ENCODE results near the gene FBXW7. TPM values are rescaled to one million over a fixed set of nuclear protein-coding genes. Genes with fewer than 3 reads are reported as not detected.

FBXW7 gene
- total and polyA plus RNA-seq, 2 donors from 2014 or later, result 5.5 to 64.0 TPM

DNA sequence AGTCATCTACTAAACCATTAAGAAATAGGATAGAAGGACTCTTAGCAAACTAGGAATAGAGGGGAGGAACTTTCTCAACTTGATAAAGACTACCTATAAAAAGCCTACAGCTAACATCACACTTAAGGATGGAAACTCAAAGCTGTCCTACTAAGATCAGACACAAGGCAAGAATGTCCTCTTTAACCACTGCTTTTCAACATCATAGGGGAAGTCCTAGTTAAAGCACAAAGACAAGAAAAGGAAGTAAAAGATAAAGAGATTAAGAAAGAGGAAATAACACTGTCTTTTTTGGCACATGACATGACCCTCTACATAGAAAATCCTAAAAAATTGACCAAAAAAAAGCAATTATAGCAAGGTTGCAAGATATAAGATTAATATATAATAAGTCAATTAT is 136.6 kb downstream of the FBXW7 start:
- H3K9me3 ChIP-seq (ENCODE audit: control insufficient read depth in 2 of 3, insufficient read depth in 1 of 3, low read length in 3 of 3), result no peaks in the 10 kb centered on the region
- intact Hi-C loops (cut with DNase I), result no loop called here
- no peak overlapping the region for H3K9ac ChIP-seq (ENCODE audit: low read length in 3 of 3)
- FAIRE-seq (no peak), DNase-seq (no peak)
- H3K36me3 ChIP-seq (ENCODE audit: control insufficient read depth in 2 of 3, insufficient read depth in 3 of 3, low read length in 3 of 3), result no peaks in the 10 kb centered on the region
- H3K27ac ChIP-seq (ENCODE audit: low read depth in 2 of 2, low read length in 2 of 2), result no peak overlapping the region
- TF ChIP-seq, protein P1, sequence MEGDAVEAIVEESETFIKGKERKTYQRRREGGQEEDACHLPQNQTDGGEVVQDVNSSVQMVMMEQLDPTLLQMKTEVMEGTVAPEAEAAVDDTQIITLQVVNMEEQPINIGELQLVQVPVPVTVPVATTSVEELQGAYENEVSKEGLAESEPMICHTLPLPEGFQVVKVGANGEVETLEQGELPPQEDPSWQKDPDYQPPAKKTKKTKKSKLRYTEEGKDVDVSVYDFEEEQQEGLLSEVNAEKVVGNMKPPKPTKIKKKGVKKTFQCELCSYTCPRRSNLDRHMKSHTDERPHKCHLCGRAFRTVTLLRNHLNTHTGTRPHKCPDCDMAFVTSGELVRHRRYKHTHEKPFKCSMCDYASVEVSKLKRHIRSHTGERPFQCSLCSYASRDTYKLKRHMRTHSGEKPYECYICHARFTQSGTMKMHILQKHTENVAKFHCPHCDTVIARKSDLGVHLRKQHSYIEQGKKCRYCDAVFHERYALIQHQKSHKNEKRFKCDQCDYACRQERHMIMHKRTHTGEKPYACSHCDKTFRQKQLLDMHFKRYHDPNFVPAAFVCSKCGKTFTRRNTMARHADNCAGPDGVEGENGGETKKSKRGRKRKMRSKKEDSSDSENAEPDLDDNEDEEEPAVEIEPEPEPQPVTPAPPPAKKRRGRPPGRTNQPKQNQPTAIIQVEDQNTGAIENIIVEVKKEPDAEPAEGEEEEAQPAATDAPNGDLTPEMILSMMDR (IDR thresholded peaks at IDR 0.05; ENCODE audit: borderline replicate concordance, extremely low read depth, insufficient read depth), result no peak
- H3K27me3 ChIP-seq (ENCODE audit: control insufficient read depth, insufficient read depth, low read length), result no peaks in the 10 kb centered on the region
- no peak overlapping the region for H3K4me3 ChIP-seq (ENCODE audit: low read length in 3 of 3)
- no peaks in the 10 kb centered on the region for H3K4me1 ChIP-seq (ENCODE audit: control insufficient read depth in 2 of 3, insufficient read depth in 2 of 3, low read depth in 1 of 3, low read length in 3 of 3)

GRCh38 chr4:152398060-152398459 is 137.8 kb downstream of the FBXW7 start:
- FAIRE-seq (peak; percentile 88), DNase-seq (peak in 2 of 5 donors; percentile 14)
- Histone ChIP-seq H3K4me1 (ENCODE audit: control insufficient read depth in 2 of 3, insufficient read depth in 2 of 3, low read depth in 1 of 3, low read length in 3 of 3) (no peaks in the 10 kb centered on the region), H3K9ac (ENCODE audit: low read length in 3 of 3) (no peak overlapping the region), H3K36me3 (ENCODE audit: control insufficient read depth in 2 of 3, insufficient read depth in 3 of 3, low read length in 3 of 3) (no peaks in the 10 kb centered on the region), H3K27me3 (ENCODE audit: control insufficient read depth, insufficient read depth, low read length) (no peaks in the 10 kb centered on the region), H3K4me3 (ENCODE audit: low read length in 3 of 3) (no peak overlapping the region), H3K27ac (ENCODE audit: low read depth in 2 of 2, low read length in 2 of 2) (no peak overlapping the region), H3K9me3 (ENCODE audit: control insufficient read depth in 2 of 3, insufficient read depth in 1 of 3, low read length in 3 of 3) (no peaks in the 10 kb centered on the region)
- TF ChIP-seq, protein P1 (IDR thresholded peaks at IDR 0.05; ENCODE audit: borderline replicate concordance, extremely low read depth, insufficient read depth), result no peak
- intact Hi-C loops (cut with DNase I), result no loop called here

DNA sequence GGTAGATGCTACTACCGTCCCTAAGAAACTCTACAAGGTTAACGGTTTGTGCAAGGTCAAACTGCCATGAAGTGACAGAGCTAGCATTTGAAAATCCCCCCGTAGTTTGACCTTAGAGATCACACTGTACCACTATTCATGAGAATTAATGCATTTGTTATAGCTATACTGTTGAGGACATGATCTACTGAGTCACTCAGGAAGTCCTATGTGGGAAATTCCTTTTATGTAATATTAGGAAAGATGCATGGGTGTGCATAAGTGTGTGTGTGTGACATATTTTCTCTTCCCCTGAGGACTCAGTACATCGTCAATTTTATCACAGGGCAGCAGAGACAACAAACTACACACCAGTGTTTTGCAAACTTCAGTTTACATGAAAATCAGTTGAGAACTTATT is 141.1 kb downstream of the FBXW7 start:
- H3K9me3 ChIP-seq (ENCODE audit: control insufficient read depth in 2 of 3, insufficient read depth in 1 of 3, low read length in 3 of 3), result no peaks in the 10 kb centered on the region
- no peaks in the 10 kb centered on the region for H3K27me3 ChIP-seq (ENCODE audit: control insufficient read depth, insufficient read depth, low read length)
- H3K36me3 ChIP-seq (ENCODE audit: control insufficient read depth in 2 of 3, insufficient read depth in 3 of 3, low read length in 3 of 3), result no peaks in the 10 kb centered on the region
- H3K4me3 ChIP-seq (ENCODE audit: low read length in 3 of 3), result no peak overlapping the region
- H3K27ac ChIP-seq (ENCODE audit: low read depth in 2 of 2, low read length in 2 of 2), result no peak overlapping the region
- no peaks in the 10 kb centered on the region for H3K4me1 ChIP-seq (ENCODE audit: control insufficient read depth in 2 of 3, insufficient read depth in 2 of 3, low read depth in 1 of 3, low read length in 3 of 3)
- DNase-seq, result no peak
- TF ChIP-seq, protein P1 (IDR thresholded peaks at IDR 0.05; ENCODE audit: borderline replicate concordance, extremely low read depth, insufficient read depth), result no peak
- intact Hi-C loops (cut with DNase I), result no loop called here
- no peak for FAIRE-seq
- H3K9ac ChIP-seq (ENCODE audit: low read length in 3 of 3), result no peak overlapping the region

GRCh38 chr4:152392079-152392478 is 143.8 kb downstream of the FBXW7 start:
- Histone ChIP-seq H3K27ac (ENCODE audit: low read depth in 2 of 2, low read length in 2 of 2) (no peak overlapping the region), H3K9me3 (ENCODE audit: control insufficient read depth in 2 of 3, insufficient read depth in 1 of 3, low read length in 3 of 3) (no peaks in the 10 kb centered on the region), H3K4me1 (ENCODE audit: control insufficient read depth in 2 of 3, insufficient read depth in 2 of 3, low read depth in 1 of 3, low read length in 3 of 3) (no peaks in the 10 kb centered on the region), H3K4me3 (ENCODE audit: low read length in 3 of 3) (no peak overlapping the region), H3K36me3 (ENCODE audit: control insufficient read depth in 2 of 3, insufficient read depth in 3 of 3, low read length in 3 of 3) (no peaks in the 10 kb centered on the region), H3K27me3 (ENCODE audit: control insufficient read depth, insufficient read depth, low read length) (no peaks in the 10 kb centered on the region), H3K9ac (ENCODE audit: low read length in 3 of 3) (no peak overlapping the region)
- DNase-seq (no peak), FAIRE-seq (no peak)
- TF ChIP-seq, protein P1 (IDR thresholded peaks at IDR 0.05; ENCODE audit: borderline replicate concordance, extremely low read depth, insufficient read depth), result no peak
- intact Hi-C loops (cut with DNase I), result no loop called here
